ENCODE data around the gene PTTG1. TPM values are rescaled to one million over a fixed set of nuclear protein-coding genes. Genes with fewer than 3 reads are reported as not detected.

Gene PTTG1
- total RNA-seq, 1 experiment from 2014 or later: 245 TPM

DNA sequence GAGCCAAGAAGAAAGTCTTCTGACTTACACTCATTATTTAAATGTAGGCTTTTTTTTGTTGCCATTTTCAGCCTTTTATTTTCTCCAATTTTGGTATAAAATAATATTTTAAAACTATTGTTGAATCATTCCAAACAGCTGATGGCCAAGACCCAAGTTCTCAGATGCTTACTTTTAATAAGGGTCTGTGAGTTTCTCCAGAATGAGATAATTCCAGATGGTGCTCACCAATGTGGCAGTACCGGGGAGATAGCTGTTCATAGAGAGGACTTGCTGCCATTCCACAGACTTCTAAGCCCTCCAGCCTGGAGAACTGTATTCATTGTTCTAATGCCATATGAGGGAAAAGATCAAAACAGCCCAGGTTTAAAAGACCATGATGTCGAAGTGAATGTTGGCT, 46.0 kb upstream of the PTTG1 start:
- ATAC-seq: no peak
- Histone ChIP-seq H3K4me3 (ENCODE audit: low read length) (no peak overlapping the region), H2AFZ (ENCODE audit: low read length) (no peak overlapping the region), H3K9me3 (ENCODE audit: low read length) (no peaks in the 10 kb centered on the region), H4K20me1 (ENCODE audit: low read length) (no peaks in the 10 kb centered on the region), H3K27me3 (ENCODE audit: low read length) (peaks cover 10% of the 10 kb centered on the region; the same call in 1 of the 2 replicates), H3K4me2 (ENCODE audit: low read length) (no peak overlapping the region), H3K27ac (ENCODE audit: low read length) (no peak overlapping the region), H3K9ac (ENCODE audit: low read length) (no peak overlapping the region), H3K9me2 (replicated peaks; ENCODE audit: low read length) (no peaks in the 10 kb centered on the region), H3K79me2 (ENCODE audit: low read length) (no peaks in the 10 kb centered on the region), H3K4me1 (ENCODE audit: insufficient read depth, low read length) (no peaks in the 10 kb centered on the region), H3F3A (ENCODE audit: low read length, unreplicated experiment) (no peaks in the 10 kb centered on the region), H3K36me3 (ENCODE audit: low read depth, low read length) (no peaks in the 10 kb centered on the region)
- ChIA-PET CTCF (no interaction called here), POLR2A (ENCODE audit: unreplicated experiment) (no interaction called here)
- DNase-seq: no peak
- intact Hi-C loops (cut with micrococcal nuclease): no loop called here
- TF ChIP-seq CTCF (conservative IDR thresholded peaks at IDR 0.05; ENCODE audit: low read depth, low read length) (no peak), EZH2 (IDR thresholded peaks at IDR 0.05; ENCODE audit: low read length, unreplicated experiment) (no peak), EZH2phosphoT487 (IDR thresholded peaks at IDR 0.05; ENCODE audit: borderline replicate concordance, low read length) (no peak)
- no TSS peak for BruUV-seq (replicated peaks)

DNA sequence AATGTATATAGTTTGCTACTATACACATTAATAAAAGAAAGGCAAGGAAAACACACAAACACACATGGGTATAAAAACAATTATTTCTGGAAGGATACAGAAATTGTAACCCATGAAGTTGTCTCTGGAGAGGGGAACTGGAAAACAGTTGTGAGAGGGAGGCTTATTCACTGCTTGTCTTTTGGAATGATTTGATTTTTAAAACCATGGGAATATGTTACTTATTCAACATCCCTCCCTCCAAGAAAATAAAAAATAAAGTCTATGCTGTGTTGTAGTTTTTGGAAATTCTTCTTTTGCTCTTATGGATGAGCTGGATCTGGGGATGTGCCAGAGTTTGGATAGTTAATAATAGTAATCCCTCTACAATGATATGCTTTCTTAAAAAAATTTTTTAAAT, 45.2 kb upstream of the PTTG1 start:
- DNase-seq: no peak
- ChIA-PET CTCF (no interaction called here), POLR2A (ENCODE audit: unreplicated experiment) (no interaction called here)
- Histone ChIP-seq H3K79me2 (ENCODE audit: low read length) (no peaks in the 10 kb centered on the region), H3F3A (ENCODE audit: low read length, unreplicated experiment) (no peaks in the 10 kb centered on the region), H3K9me2 (replicated peaks; ENCODE audit: low read length) (no peaks in the 10 kb centered on the region), H2AFZ (ENCODE audit: low read length) (no peak overlapping the region), H3K9me3 (ENCODE audit: low read length) (no peaks in the 10 kb centered on the region), H3K4me3 (ENCODE audit: low read length) (no peak overlapping the region), H3K27me3 (ENCODE audit: low read length) (peaks cover 10% of the 10 kb centered on the region; the same call in 1 of the 2 replicates), H4K20me1 (ENCODE audit: low read length) (no peaks in the 10 kb centered on the region), H3K9ac (ENCODE audit: low read length) (no peak overlapping the region), H3K4me2 (ENCODE audit: low read length) (no peak overlapping the region), H3K27ac (ENCODE audit: low read length) (no peak overlapping the region), H3K36me3 (ENCODE audit: low read depth, low read length) (no peaks in the 10 kb centered on the region), H3K4me1 (ENCODE audit: insufficient read depth, low read length) (no peaks in the 10 kb centered on the region)
- ATAC-seq: no peak
- intact Hi-C loops (cut with micrococcal nuclease): no loop called here
- BruUV-seq (replicated peaks): no TSS peak
- TF ChIP-seq CTCF (conservative IDR thresholded peaks at IDR 0.05; ENCODE audit: low read depth, low read length) (no peak), EZH2 (IDR thresholded peaks at IDR 0.05; ENCODE audit: low read length, unreplicated experiment) (no peak), EZH2phosphoT487 (IDR thresholded peaks at IDR 0.05; ENCODE audit: borderline replicate concordance, low read length) (no peak)

GRCh38 chr5:160377651-160378050, 44.0 kb upstream of the PTTG1 start:
- H3K4me1 ChIP-seq (ENCODE audit: insufficient read depth, low read length): no peaks in the 10 kb centered on the region
- POLR2A ChIA-PET (ENCODE audit: unreplicated experiment): no interaction called here

More at GRCh38 chr5:160377651-160378050, 44.0 kb upstream of the PTTG1 start:
- Histone ChIP-seq H3K4me2 (ENCODE audit: low read length) (no peak overlapping the region), H3K9ac (ENCODE audit: low read length) (no peak overlapping the region), H4K20me1 (ENCODE audit: low read length) (no peaks in the 10 kb centered on the region), H3K4me3 (ENCODE audit: low read length) (no peak overlapping the region), H3K9me3 (ENCODE audit: low read length) (no peaks in the 10 kb centered on the region), H3K36me3 (ENCODE audit: low read depth, low read length) (no peaks in the 10 kb centered on the region), H3K79me2 (ENCODE audit: low read length) (no peaks in the 10 kb centered on the region), H3K9me2 (replicated peaks; ENCODE audit: low read length) (no peaks in the 10 kb centered on the region), H3F3A (ENCODE audit: low read length, unreplicated experiment) (no peaks in the 10 kb centered on the region), H3K27ac (ENCODE audit: low read length) (no peak overlapping the region), H2AFZ (ENCODE audit: low read length) (no peak overlapping the region), H3K27me3 (ENCODE audit: low read length) (peaks cover 10% of the 10 kb centered on the region; the same call in 1 of the 2 replicates)
- ATAC-seq: no peak
- no peak for TF ChIP-seq EZH2 (IDR thresholded peaks at IDR 0.05; ENCODE audit: low read length, unreplicated experiment)
- no peak for TF ChIP-seq EZH2phosphoT487 (IDR thresholded peaks at IDR 0.05; ENCODE audit: borderline replicate concordance, low read length)
- no peak for TF ChIP-seq CTCF (conservative IDR thresholded peaks at IDR 0.05; ENCODE audit: low read depth, low read length)
- CTCF ChIA-PET: interaction anchor here (0.6 kb wide), 1 partner anchor 126 kb away, joined by 7 read pairs; no protein-coding TSS in a partner anchor
- intact Hi-C loops (cut with micrococcal nuclease): no loop called here
- BruUV-seq (replicated peaks): no TSS peak
- DNase-seq: no peak

All from PC-3 (cell line).